ENCODE measurements around the gene RDH16.

The RDH16 gene

GRCh38 chr12:56980941-56981530 is 23.6 kb upstream of the RDH16 start:
- TF ChIP-seq SNAI2 (CRISPR knock-in tag; IDR thresholded peaks at IDR 0.05) (no peak), TCF4 (CRISPR knock-in tag; IDR thresholded peaks at IDR 0.05; ENCODE audit: borderline replicate concordance) (no peak), CREB5 (CRISPR knock-in tag; IDR thresholded peaks at IDR 0.05; ENCODE audit: low read depth) (no peak), ZC3H10 (CRISPR knock-in tag; IDR thresholded peaks at IDR 0.05) (no peak), BACH2 (CRISPR knock-in tag; IDR thresholded peaks at IDR 0.05; ENCODE audit: borderline replicate concordance) (no peak), CSRNP3 (CRISPR knock-in tag; IDR thresholded peaks at IDR 0.05) (no peak), ZNF565 (CRISPR knock-in tag; conservative IDR thresholded peaks at IDR 0.05; ENCODE audit: low read depth) (no peak), ESRRG (CRISPR knock-in tag; IDR thresholded peaks at IDR 0.05) (no peak)
- ATAC-seq: no peak

GRCh38 chr12:56980268-56980667 is 22.9 kb upstream of the RDH16 start:
- no peak for ATAC-seq

GRCh38 chr12:56979628-56980027 is 22.2 kb upstream of the RDH16 start:
- ATAC-seq: no peak
- TF ChIP-seq OSR1 (CRISPR knock-in tag; IDR thresholded peaks at IDR 0.05) (no peak), ZNF70 (CRISPR knock-in tag; IDR thresholded peaks at IDR 0.05) (no peak), ZFP30 (CRISPR knock-in tag; IDR thresholded peaks at IDR 0.05) (no peak), TSHZ2 (CRISPR knock-in tag; IDR thresholded peaks at IDR 0.05) (no peak), RARB (CRISPR knock-in tag; IDR thresholded peaks at IDR 0.05) (no peak), PPARA (CRISPR knock-in tag; IDR thresholded peaks at IDR 0.05; ENCODE audit: borderline replicate concordance) (no peak), PATZ1 (CRISPR knock-in tag; IDR thresholded peaks at IDR 0.05; ENCODE audit: borderline replicate concordance) (no peak), TOX (CRISPR knock-in tag; IDR thresholded peaks at IDR 0.05; ENCODE audit: borderline replicate concordance) (no peak), SNAI2 (CRISPR knock-in tag; IDR thresholded peaks at IDR 0.05) (no peak), ZC3H10 (CRISPR knock-in tag; IDR thresholded peaks at IDR 0.05) (no peak), CSDC2 (CRISPR knock-in tag; IDR thresholded peaks at IDR 0.05) (no peak), ZFP3 (CRISPR knock-in tag; IDR thresholded peaks at IDR 0.05) (no peak), TCF4 (CRISPR knock-in tag; IDR thresholded peaks at IDR 0.05; ENCODE audit: borderline replicate concordance) (no peak), ARNTL (CRISPR knock-in tag; IDR thresholded peaks at IDR 0.05; ENCODE audit: borderline replicate concordance, low read depth) (no peak), POU6F1 (CRISPR knock-in tag; IDR thresholded peaks at IDR 0.05; ENCODE audit: borderline replicate concordance, low read depth) (no peak), ZNF565 (CRISPR knock-in tag; conservative IDR thresholded peaks at IDR 0.05; ENCODE audit: low read depth) (no peak), CREB5 (CRISPR knock-in tag; IDR thresholded peaks at IDR 0.05; ENCODE audit: low read depth) (no peak), CSRNP3 (CRISPR knock-in tag; IDR thresholded peaks at IDR 0.05) (no peak), GLIS3 (CRISPR knock-in tag; IDR thresholded peaks at IDR 0.05) (no peak)

More at GRCh38 chr12:56980268-56980667, 22.9 kb upstream of the RDH16 start:
- TF ChIP-seq ESRRG (CRISPR knock-in tag; IDR thresholded peaks at IDR 0.05) (no peak), CSRNP3 (CRISPR knock-in tag; IDR thresholded peaks at IDR 0.05) (no peak)
